Esophagus squamous epithelium (tissue), 5 donors: ENCODE data around the gene EVC. TPM values are rescaled to one million over a fixed set of nuclear protein-coding genes. Genes with fewer than 3 reads are reported as not detected.

Experiments
- DNase-seq: peaks from one replicate; lab custom pipeline; 2025; lab: John Stamatoyannopoulos, UW
- H3K27ac ChIP-seq, 4 donors: fragments of 200-600 bp; sonication (generic); one replicate each; pipeline ENCODE4 v1.5.1; 2016 to 2019; ENCODE audit warnings: mild to moderate bottlenecking in 1 of 4
- H3K27me3 ChIP-seq, 4 donors: fragments of 200-600 bp; sonication (generic); 1 replicate in 3 of 4; 2 replicates in 1 of 4; pipeline versions ENCODE4 v1.5.1 to v1.6.0; 2017 to 2021; ENCODE audit warnings: antibody characterized with exemption in 1 of 4
- H3K36me3 ChIP-seq, 3 donors: fragments of 200-600 bp; sonication (generic); one replicate each; pipeline ENCODE4 v1.5.1; 2016 to 2019
- H3K4me1 ChIP-seq, 3 donors: fragments of 200-600 bp; sonication (generic); one replicate each; pipeline ENCODE4 v1.5.1; 2017 to 2019
- H3K4me3 ChIP-seq, 4 donors: fragments of 200-600 bp; sonication (generic); 1 replicate in 3 of 4; 2 replicates in 1 of 4; pipeline ENCODE4 v1.5.1; 2016 to 2019; ENCODE audit warnings: mild to moderate bottlenecking in 2 of 4, moderate library complexity in 1 of 4
- H3K9me3 ChIP-seq, 3 donors: fragments of 200-600 bp; sonication (generic); one replicate each; pipeline ENCODE4 v1.5.1; 2016 to 2019
- CTCF ChIP-seq, 6 experiments: fragments of 450-650 bp in 4 of 6; fragments of 200-600 bp in 2 of 6; sonication (generic) in 2 of 6; IDR thresholded peaks; one replicate each; pipeline ENCODE4 v1.5.1; 2016 to 2019; ENCODE audit warnings: antibody characterized with exemption in 6 of 6, mild to moderate bottlenecking in 4 of 6, moderate library complexity in 4 of 6
- POLR2A ChIP-seq, 4 donors: fragments of 450-650 bp; IDR thresholded peaks; one replicate each; pipeline ENCODE4 v1.6.1; 2017; ENCODE audit warnings: antibody characterized with exemption in 4 of 4, mild to moderate bottlenecking in 4 of 4, moderate library complexity in 3 of 4
- WGBS, 2 donors: methylation state at CpG; one replicate each; pipeline ENCODE4 v1.1.5; 2018; 5-methylcytosine and 5-hydroxymethylcytosine counted together
- intact Hi-C: fragments of 100-400 bp; cut with DNase I; formaldehyde crosslinking; loops from one replicate; pipeline ENCODE4 v1.15.0; 2022
- total RNA-seq, 4 donors: library from RNA; depleted of rRNA; stranded (reverse); fragments of >200 nt; gene quantifications; one replicate each; pipeline ENCODE4 v1.1.0, GENCODE V29; 2016
- donor health status: DM: yes; HTN: yes; CAD: no.

The EVC gene
- total RNA-seq, 4 donors from 2014 or later, result 4.2 to 17.2 (median 6.3) TPM

- H3K4me3 ChIP-seq, result no peak overlapping the region
- no peak for TF ChIP-seq CTCF (IDR thresholded peaks at IDR 0.05)
- TF ChIP-seq POLR2A (IDR thresholded peaks at IDR 0.05), result no peak
- H3K27ac ChIP-seq, result no peak overlapping the region
- no peaks in the 10 kb centered on the region for H3K27me3 ChIP-seq
- H3K36me3 ChIP-seq, result peaks cover 0 to 85% (median 12%) of the 10 kb centered on the region in 3 donors
- intact Hi-C loops, result no loop called here
- no peak for DNase-seq
- H3K4me1 ChIP-seq, result no peaks in the 10 kb centered on the region
- H3K9me3 ChIP-seq, result no peaks in the 10 kb centered on the region
- WGBS, 2 donors, result 87 to 94% methylated on average over 7 of the region's 10 CpGs
Observed at GRCh38 chr4:5732158-5732557, 21.2 kb downstream of the EVC start.

- Histone ChIP-seq H3K4me3 (no peak overlapping the region), H3K27ac (no peak overlapping the region), H3K9me3 (no peaks in the 10 kb centered on the region), H3K36me3 (peaks cover 0 to 74% (median 12%) of the 10 kb centered on the region in 3 donors), H3K4me1 (no peaks in the 10 kb centered on the region), H3K27me3 (no peaks in the 10 kb centered on the region)
- no peak for DNase-seq
- TF ChIP-seq POLR2A (IDR thresholded peaks at IDR 0.05) (no peak), CTCF (IDR thresholded peaks at IDR 0.05) (no peak)
- 83 to 94% methylated on average over 2 of the region's 5 CpGs for WGBS, 2 donors
- intact Hi-C loops, result no loop called here
Observed at GRCh38 chr4:5734853-5735252, 23.9 kb downstream of the EVC start.

- H3K27ac ChIP-seq, result no peak overlapping the region
- DNase-seq, result no peak
- no peaks in the 10 kb centered on the region for H3K9me3 ChIP-seq
- intact Hi-C loops, result no loop called here
- peaks cover 0 to 68% (median 6%) of the 10 kb centered on the region in 3 donors for H3K36me3 ChIP-seq
- 79 to 100% methylated on average over 1 to 2 of the region's 3 CpGs for WGBS, 2 donors
- no peak overlapping the region for H3K4me3 ChIP-seq
- no peaks in the 10 kb centered on the region for H3K4me1 ChIP-seq
- H3K27me3 ChIP-seq, result no peaks in the 10 kb centered on the region
- TF ChIP-seq POLR2A (IDR thresholded peaks at IDR 0.05) (no peak), CTCF (IDR thresholded peaks at IDR 0.05) (no peak)
Observed at GRCh38 chr4:5735463-5735862, 24.5 kb downstream of the EVC start.

GRCh38 chr4:5738061-5738460, 27.1 kb downstream of the EVC start:
- intact Hi-C loops, result no loop called here
- Histone ChIP-seq H3K27me3 (no peaks in the 10 kb centered on the region), H3K27ac (no peak overlapping the region), H3K4me3 (no peak overlapping the region), H3K36me3 (peaks cover 0 to 54% (median 4%) of the 10 kb centered on the region in 3 donors), H3K4me1 (no peaks in the 10 kb centered on the region), H3K9me3 (no peaks in the 10 kb centered on the region)
- no peak for DNase-seq
- TF ChIP-seq CTCF (IDR thresholded peaks at IDR 0.05), result no peak
- no peak for TF ChIP-seq POLR2A (IDR thresholded peaks at IDR 0.05)
- WGBS, 2 donors, result 89 to 91% methylated on average over 2 of the region's 2 CpGs

GRCh38 chr4:5742388-5742787, 31.4 kb downstream of the EVC start:
- Histone ChIP-seq H3K27ac (no peak overlapping the region), H3K4me3 (no peak overlapping the region), H3K9me3 (no peaks in the 10 kb centered on the region), H3K27me3 (no peaks in the 10 kb centered on the region), H3K4me1 (peaks cover 0 to 3% (median 0%) of the 10 kb centered on the region in 3 donors), H3K36me3 (peaks cover 0 to 38% (median 5%) of the 10 kb centered on the region in 3 donors)
- intact Hi-C loops, result no loop called here
- no peak for DNase-seq
- TF ChIP-seq POLR2A (IDR thresholded peaks at IDR 0.05) (no peak), CTCF (IDR thresholded peaks at IDR 0.05) (no peak)
- 95 to 96% methylated on average over 2 of the region's 2 CpGs for WGBS, 2 donors
